Measurements from ENCODE around the gene IL36A.

The IL36A gene

DNA sequence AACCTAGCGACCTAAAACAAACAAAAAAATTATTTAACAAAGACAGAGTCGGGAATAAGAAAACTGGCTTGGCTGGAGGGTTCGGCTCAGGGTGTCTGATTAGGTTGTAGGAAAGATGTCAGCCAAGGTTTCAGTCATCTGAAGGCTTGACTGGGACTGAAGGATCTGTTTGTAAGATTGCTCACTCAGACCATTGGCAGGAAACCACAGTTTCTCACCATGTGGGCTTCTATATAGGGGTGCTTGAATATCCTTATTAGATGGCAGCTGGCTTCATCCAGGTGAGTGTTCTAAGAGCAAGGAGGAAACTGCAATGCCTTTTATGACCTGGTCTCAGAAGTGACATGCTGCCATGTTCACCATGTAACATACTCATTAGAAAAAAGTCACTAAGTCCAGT lies 48.4 kb downstream of the IL36A start:
- Mint-ChIP-seq H3K27ac (no peak overlapping the region), H3K9me3 (peaks cover 22% of the 10 kb centered on the region), H3K36me3 (peaks cover 15% of the 10 kb centered on the region), H3K27me3 (peaks cover 44% of the 10 kb centered on the region), H3K4me3 (no peak overlapping the region), H3K4me1 (no peaks in the 10 kb centered on the region)
- ATAC-seq, result no peak

- Mint-ChIP-seq H3K27me3 (peaks cover 45% of the 10 kb centered on the region), H3K27ac (no peak overlapping the region)
- ATAC-seq, result no peak
Measured at GRCh38 chr2:113054066-113054465, 48.8 kb downstream of the IL36A start.

GRCh38 chr2:113056521-113056920 lies 51.3 kb downstream of the IL36A start:
- peaks cover 31% of the 10 kb centered on the region for H3K27me3 Mint-ChIP-seq
- H3K4me1 Mint-ChIP-seq, result no peaks in the 10 kb centered on the region
- peaks cover 22% of the 10 kb centered on the region for H3K9me3 Mint-ChIP-seq
- peaks cover 5% of the 10 kb centered on the region for H3K36me3 Mint-ChIP-seq
- no peak overlapping the region for H3K4me3 Mint-ChIP-seq
- no peak overlapping the region for H3K27ac Mint-ChIP-seq
- no peak for ATAC-seq

More at GRCh38 chr2:113054066-113054465, 48.8 kb downstream of the IL36A start:
- H3K4me1 Mint-ChIP-seq, result no peaks in the 10 kb centered on the region
- H3K9me3 Mint-ChIP-seq, result peaks cover 22% of the 10 kb centered on the region
- peaks cover 15% of the 10 kb centered on the region for H3K36me3 Mint-ChIP-seq
- H3K4me3 Mint-ChIP-seq, result no peak overlapping the region

DNA sequence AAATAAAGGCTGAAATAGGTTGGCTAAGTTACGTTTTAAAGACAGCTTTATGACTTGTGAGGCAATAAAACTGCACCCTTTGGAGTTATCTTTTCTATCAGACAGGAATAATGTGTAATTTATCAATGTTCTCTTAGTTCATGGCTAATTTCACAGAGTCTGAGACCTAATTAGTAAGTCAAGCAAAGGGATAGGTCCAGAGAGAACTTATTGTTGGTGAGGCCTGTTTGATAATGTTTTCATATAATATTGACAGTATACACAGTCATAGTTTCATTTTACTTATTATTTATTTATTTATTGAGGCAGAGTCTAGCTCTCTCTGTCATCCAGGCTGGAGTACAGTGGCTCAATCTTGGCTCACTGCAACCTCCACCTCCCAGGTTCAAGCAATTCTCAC lies 51.9 kb downstream of the IL36A start:
- Mint-ChIP-seq H3K36me3 (peaks cover 5% of the 10 kb centered on the region), H3K4me3 (no peak overlapping the region), H3K27me3 (peaks cover 30% of the 10 kb centered on the region), H3K27ac (no peak overlapping the region), H3K9me3 (peaks cover 22% of the 10 kb centered on the region), H3K4me1 (no peaks in the 10 kb centered on the region)
- no peak for ATAC-seq
